Epidermal melanocyte (primary cell): ENCODE data around the gene ZCCHC4.

Source experiments
- DNase-seq: peaks from one replicate; pipeline ENCODE4 v3.0.0; 2011; ENCODE audit warnings: low spot score; ENCODE audit not compliant: insufficient read length

The ZCCHC4 gene

GRCh38 chr4:25377572-25378436, 65.2 kb downstream of the ZCCHC4 start:
- DNase-seq = no peak

GRCh38 chr4:25378437-25378743, 65.8 kb downstream of the ZCCHC4 start:
- no peak for DNase-seq

DNA sequence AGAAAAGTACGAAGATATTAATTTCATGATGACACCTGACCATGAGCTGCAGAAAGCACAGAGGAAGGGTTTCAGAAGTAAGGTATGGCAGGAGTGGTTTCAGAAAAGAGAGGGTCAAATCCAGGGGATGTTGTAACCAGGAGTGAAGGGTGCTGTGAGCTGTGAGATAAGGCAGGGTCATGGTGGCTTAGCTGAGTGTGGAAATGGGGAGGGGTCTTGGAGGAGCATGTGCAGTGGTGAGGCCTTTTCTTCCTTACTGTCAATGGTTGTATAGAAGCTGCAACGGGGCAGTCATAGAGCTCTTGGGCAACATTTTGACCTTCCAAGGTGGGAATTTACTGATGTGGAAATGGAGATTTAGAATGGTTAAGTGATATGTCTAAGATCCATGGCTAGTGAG, 67.0 kb downstream of the ZCCHC4 start:
- DNase-seq = no peak

GRCh38 chr4:25383647-25384046, 71.1 kb downstream of the ZCCHC4 start:
- no peak for DNase-seq

- no peak for DNase-seq
Observed at GRCh38 chr4:25386926-25387325, 74.4 kb downstream of the ZCCHC4 start.

- DNase-seq = no peak
Observed at GRCh38 chr4:25397305-25397704, 84.7 kb downstream of the ZCCHC4 start.

DNA sequence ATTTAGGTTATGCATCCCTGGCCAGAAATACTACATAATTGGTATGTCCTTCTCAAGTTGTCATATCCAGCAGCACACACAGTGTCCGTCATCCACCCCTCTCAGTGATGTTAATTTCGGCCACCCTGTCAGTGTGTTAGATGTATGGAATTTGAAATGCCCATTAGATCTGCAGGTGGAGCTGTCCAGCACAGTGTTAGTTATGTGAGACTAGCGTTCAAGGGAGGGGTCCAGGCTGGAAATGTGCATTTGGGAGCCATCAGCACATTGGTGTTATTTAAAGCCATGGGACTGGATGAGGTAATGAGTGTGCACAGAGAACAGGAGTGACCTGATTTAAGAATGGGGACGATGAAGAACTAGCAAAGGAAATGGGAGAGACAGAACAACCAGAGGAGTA, 86.9 kb downstream of the ZCCHC4 start:
- no peak for DNase-seq

DNA sequence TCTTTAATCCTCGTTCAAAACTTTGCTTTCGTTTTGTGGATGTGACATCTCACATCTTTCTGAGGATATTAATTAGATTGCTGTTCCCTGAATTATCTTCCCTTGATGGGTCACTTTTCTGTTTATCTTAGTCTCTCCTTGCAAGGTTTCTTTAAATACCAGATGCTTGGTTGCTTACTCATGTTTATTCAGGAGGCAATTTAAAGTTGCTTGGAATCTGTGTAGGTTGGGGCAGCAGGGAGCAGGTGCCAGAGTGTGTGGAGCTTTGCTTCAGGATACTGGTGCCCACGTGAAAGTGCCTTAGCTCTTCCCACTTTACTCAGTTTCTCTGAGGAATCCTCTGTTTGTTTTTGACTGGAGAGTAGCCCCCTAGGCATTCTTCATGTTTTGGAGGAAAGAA, 88.5 kb downstream of the ZCCHC4 start:
- no peak for DNase-seq

DNA sequence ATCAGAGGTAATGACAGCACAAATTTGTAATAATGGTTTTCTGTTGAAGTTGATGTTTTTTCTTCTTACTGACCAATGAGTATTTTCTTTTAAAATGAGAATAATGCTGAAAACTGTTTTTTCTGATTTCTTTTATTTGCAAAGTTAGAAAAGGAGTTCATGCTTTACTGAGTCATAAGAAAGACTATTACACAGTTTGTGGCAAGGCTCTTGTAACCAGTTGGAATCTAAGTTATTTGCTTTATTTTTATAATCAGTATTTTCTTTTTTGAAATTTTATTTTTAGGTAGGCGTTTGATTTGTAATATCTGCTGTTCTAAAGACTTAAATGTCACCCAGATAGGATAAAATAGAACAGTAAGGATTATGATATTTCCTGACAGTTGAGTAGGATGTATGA, 89.9 kb downstream of the ZCCHC4 start:
- DNase-seq = no peak

GRCh38 chr4:25403699-25404098, 91.1 kb downstream of the ZCCHC4 start:
- DNase-seq = no peak

GRCh38 chr4:25405453-25405852, 92.9 kb downstream of the ZCCHC4 start:
- no peak for DNase-seq

DNA sequence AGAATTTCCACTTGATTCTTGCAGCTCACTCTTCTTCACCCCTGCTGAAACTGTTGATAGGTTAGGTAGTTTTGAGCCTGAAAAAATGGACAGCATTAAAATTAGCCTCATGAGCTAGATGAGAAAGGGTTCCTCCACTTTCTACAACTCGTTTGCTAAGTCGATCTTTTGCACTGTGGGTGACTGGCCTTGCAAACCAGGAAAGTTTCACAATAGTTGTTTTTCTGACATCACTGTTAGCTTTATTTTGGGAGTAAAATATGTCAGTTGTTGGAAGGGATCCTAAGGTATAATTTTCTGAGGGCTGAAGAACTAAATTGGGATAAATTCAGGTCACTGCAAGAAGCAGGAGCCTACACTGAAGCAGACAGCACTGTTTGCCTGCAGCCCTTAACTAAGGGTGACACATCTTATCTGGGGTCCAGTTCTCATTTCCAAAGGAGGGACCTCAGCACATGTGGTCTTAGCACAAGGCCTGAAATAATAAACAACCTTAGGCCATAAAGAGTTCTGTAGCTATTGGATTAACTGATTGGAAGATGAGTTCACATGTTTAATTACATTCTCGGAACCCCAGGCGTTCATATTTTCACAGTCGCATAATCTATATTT, 93.6 kb downstream of the ZCCHC4 start:
- no peak for DNase-seq

- DNase-seq = no peak
Observed at GRCh38 chr4:25410820-25411529, 98.4 kb downstream of the ZCCHC4 start.

DNA sequence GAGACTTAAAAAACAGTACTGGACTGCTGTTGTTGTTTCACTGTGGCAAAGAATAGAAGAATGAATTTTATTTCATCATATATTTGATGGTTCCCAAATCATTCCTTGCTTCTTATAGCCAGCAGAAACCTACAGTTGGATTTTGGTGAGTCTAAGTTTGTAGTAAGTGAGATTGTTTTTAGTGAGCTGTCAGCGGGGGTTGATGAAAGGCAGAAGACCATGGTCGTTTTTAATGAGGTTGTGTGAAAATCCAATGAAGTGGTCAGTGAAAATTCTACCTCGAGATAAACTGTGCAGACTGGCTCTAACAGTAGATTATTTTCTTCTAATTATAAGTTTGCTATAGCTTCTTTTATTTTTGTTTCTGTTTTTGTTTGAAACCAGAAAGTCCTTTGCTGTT, 100.7 kb downstream of the ZCCHC4 start:
- DNase-seq = no peak

- DNase-seq = no peak
Observed at GRCh38 chr4:25417014-25417413, 104.4 kb downstream of the ZCCHC4 start.
